ENCODE data around the gene NEAT1. TPM values are rescaled to one million over a fixed set of nuclear protein-coding genes. Genes with fewer than 3 reads are reported as not detected.

NEAT1 gene
- total RNA-seq, 1 donor from 2014 or later: 269 TPM

GRCh38 chr11:65420979-65421793, 1.4 kb upstream of the NEAT1 start:
- Mint-ChIP-seq H3K36me3 (no peaks in the 10 kb centered on the region), H3K4me1 (peaks cover 86% of the 10 kb centered on the region), H3K27me3 (ENCODE audit: low read depth) (no peaks in the 10 kb centered on the region), H3K27ac (peak overlapping the region; percentile 100), H3K9me3 (no peaks in the 10 kb centered on the region), H3K4me3 (peak overlapping the region; percentile 88)
- no peak for TF ChIP-seq CTCF (IDR thresholded peaks at IDR 0.05; ENCODE audit: unreplicated experiment)
- peak in 1 of 2 experiments; percentile 60 for DNase-seq (ENCODE audit: low spot score in 2 of 2, unreplicated experiment in 2 of 2)

- H3K4me1 Mint-ChIP-seq: peaks cover 86% of the 10 kb centered on the region
- peak; percentile 92 to 96 for DNase-seq (ENCODE audit: low spot score in 2 of 2, unreplicated experiment in 2 of 2)
- H3K27ac Mint-ChIP-seq: peak overlapping the region; percentile 100
- TF ChIP-seq CTCF (IDR thresholded peaks at IDR 0.05; ENCODE audit: unreplicated experiment): no peak
- peak overlapping the region; percentile 88 for H3K4me3 Mint-ChIP-seq
- H3K9me3 Mint-ChIP-seq: no peaks in the 10 kb centered on the region
- no peaks in the 10 kb centered on the region for H3K36me3 Mint-ChIP-seq
- no peaks in the 10 kb centered on the region for H3K27me3 Mint-ChIP-seq (ENCODE audit: low read depth)
These were observed 585 bp upstream of the NEAT1 start for GRCh38 chr11:65421794-65422632.

DNA sequence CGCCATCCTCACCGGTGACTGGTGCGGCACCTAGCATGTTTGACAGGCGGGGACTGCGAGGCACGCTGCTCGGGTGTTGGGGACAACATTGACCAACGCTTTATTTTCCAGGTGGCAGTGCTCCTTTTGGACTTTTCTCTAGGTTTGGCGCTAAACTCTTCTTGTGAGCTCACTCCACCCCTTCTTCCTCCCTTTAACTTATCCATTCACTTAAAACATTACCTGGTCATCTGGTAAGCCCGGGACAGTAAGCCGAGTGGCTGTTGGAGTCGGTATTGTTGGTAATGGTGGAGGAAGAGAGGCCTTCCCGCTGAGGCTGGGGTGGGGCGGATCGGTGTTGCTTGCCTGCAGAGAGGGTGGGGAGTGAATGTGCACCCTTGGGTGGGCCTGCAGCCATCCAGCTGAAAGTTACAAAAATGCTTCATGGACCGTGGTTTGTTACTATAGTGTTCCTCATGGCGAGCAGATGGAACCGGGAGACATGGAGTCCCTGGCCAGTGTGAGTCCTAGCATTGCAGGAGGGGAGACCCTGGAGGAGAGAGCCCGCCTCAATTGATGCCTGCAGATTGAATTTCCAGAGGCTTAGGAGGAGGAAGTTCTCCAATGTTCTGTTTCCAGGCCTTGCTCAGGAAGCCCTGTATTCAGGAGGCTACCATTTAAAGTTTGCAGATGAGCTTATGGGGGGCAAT, 1.1 kb downstream of the NEAT1 start:
- no peaks in the 10 kb centered on the region for H3K36me3 Mint-ChIP-seq
- DNase-seq (ENCODE audit: low spot score in 2 of 2, unreplicated experiment in 2 of 2): no peak
- H3K4me1 Mint-ChIP-seq: peaks cover 84% of the 10 kb centered on the region
- peak overlapping the region; percentile 88 for H3K4me3 Mint-ChIP-seq
- no peaks in the 10 kb centered on the region for H3K9me3 Mint-ChIP-seq
- no peaks in the 10 kb centered on the region for H3K27me3 Mint-ChIP-seq (ENCODE audit: low read depth)
- no peak for TF ChIP-seq CTCF (IDR thresholded peaks at IDR 0.05; ENCODE audit: unreplicated experiment)
- H3K27ac Mint-ChIP-seq: peak overlapping the region; percentile 100

DNA sequence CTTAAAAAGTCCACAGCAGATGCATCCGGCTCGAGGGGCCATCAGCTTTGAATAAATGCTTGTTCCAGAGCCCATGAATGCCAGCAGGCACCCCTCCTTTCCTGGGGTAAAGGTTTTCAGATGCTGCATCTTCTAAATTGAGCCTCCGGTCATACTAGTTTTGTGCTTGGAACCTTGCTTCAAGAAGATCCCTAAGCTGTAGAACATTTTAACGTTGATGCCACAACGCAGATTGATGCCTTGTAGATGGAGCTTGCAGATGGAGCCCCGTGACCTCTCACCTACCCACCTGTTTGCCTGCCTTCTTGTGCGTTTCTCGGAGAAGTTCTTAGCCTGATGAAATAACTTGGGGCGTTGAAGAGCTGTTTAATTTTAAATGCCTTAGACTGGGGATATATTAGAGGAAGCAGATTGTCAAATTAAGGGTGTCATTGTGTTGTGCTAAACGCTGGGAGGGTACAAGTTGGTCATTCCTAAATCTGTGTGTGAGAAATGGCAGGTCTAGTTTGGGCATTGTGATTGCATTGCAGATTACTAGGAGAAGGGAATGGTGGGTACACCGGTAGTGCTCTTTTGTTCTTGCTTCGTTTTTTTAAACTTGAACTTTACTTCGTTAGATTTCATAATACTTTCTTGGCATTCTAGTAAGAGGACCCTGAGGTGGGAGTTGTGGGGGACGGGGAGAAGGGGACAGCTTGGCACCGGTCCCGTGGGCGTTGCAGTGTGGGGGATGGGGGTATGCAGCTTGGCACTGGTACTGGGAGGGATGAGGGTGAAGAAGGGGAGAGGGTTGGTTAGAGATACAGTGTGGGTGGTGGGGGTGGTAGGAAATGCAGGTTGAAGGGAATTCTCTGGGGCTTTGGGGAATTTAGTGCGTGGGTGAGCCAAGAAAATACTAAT, 1.9 kb downstream of the NEAT1 start:
- peak overlapping the region; percentile 88 for H3K4me3 Mint-ChIP-seq

More for the DNA sequence above, 1.9 kb downstream of the NEAT1 start:
- H3K4me1 Mint-ChIP-seq: peaks cover 83% of the 10 kb centered on the region
- DNase-seq (ENCODE audit: low spot score in 2 of 2, unreplicated experiment in 2 of 2): no peak
- no peak for TF ChIP-seq CTCF (IDR thresholded peaks at IDR 0.05; ENCODE audit: unreplicated experiment)
- no peaks in the 10 kb centered on the region for H3K27me3 Mint-ChIP-seq (ENCODE audit: low read depth)
- no peaks in the 10 kb centered on the region for H3K36me3 Mint-ChIP-seq
- H3K9me3 Mint-ChIP-seq: no peaks in the 10 kb centered on the region
- peak overlapping the region; percentile 100 for H3K27ac Mint-ChIP-seq
